ENCODE measurements around the gene C2orf80. TPM values are rescaled to one million over a fixed set of nuclear protein-coding genes. Genes with fewer than 3 reads are reported as not detected.

C2orf80 gene
- total RNA-seq, 2 experiments from 2014 or later: not detected

DNA sequence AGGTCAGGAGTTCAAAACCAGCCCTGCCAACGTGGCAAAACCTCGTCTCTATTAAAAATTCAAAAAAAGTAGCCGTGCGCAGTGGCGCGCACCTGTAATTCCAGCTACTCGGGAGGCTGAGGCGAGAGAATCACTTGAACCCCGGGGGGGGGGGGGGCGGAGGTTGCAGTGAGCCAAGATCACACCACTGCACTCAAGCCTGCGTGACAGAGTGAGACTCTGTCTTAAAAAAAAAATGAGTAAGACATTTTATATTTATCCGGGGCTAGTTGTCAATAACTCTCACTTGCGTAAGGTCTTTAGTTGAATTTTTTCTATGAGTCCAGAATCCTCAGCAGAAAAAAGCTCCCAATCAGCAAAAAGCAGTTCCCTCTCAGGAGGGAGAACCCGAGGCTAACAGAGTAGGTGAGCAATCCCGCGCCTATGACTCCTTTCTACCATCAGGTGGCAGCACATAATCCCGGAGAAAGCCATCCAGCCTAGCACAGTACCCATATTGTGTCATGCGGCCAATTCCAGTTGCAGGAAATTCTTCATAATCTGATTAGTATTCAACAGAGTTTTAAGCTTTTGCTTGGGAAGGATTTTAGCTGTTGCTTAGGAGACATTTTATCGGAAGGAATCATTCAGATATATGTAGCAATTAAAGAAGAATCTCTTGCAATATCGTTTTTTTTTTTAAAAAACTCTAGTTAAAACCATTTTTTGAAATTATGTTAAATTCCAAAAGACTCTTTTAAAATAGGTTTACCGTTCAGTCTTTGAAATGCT, 14.6 kb downstream of the C2orf80 start:
- CTCF ChIA-PET: interaction anchor here (0.6 to 2.6 kb wide), 28 partner anchors 10 to 1617 kb away, joined by 3 to 21 read pairs (median 3); partner anchors contain the start of genes C2orf80 and IDH1
- H3K4me1 Mint-ChIP-seq: peaks cover 4% of the 10 kb centered on the region
- POLR2A ChIA-PET: no interaction called here
- intact Hi-C loops (cut with DNase I, micrococcal nuclease): loop anchor here (1.0 to 5.0 kb wide), 4 partner anchors 79 to 1032 kb away; partner anchors contain the start of gene IDH1 (in 1 of the 2)
- no peaks in the 10 kb centered on the region for H3K36me3 Mint-ChIP-seq (ENCODE audit: low read depth)
- no peak overlapping the region for H3K27ac Mint-ChIP-seq
- H3K4me3 Mint-ChIP-seq: no peak overlapping the region
- ATAC-seq: peak; percentile 99
- H3K9me3 Mint-ChIP-seq (ENCODE audit: low read depth): no peaks in the 10 kb centered on the region
- H3K27me3 Mint-ChIP-seq: no peaks in the 10 kb centered on the region
- DNase-seq: peak; percentile 76

- H3K36me3 Mint-ChIP-seq (ENCODE audit: low read depth): no peaks in the 10 kb centered on the region
- POLR2A ChIA-PET: no interaction called here
- CTCF ChIA-PET: interaction anchor here (2.0 kb wide), 1 partner anchor 127 kb away, joined by 8 read pairs; no protein-coding TSS in a partner anchor
- no peak for DNase-seq
- no peak overlapping the region for H3K4me3 Mint-ChIP-seq
- H3K27ac Mint-ChIP-seq: no peak overlapping the region
- intact Hi-C loops (cut with DNase I, micrococcal nuclease): loop anchor here in 1 of 2 experiments (2.0 kb wide), 1 partner anchor 81 kb away; the partner anchor contains the start of gene IDH1
- H3K9me3 Mint-ChIP-seq (ENCODE audit: low read depth): no peaks in the 10 kb centered on the region
- H3K4me1 Mint-ChIP-seq: peaks cover 4% of the 10 kb centered on the region
- ATAC-seq: no peak
- no peaks in the 10 kb centered on the region for H3K27me3 Mint-ChIP-seq
These were observed 15.7 kb downstream of the C2orf80 start for GRCh38 chr2:208174144-208174543.

DNA sequence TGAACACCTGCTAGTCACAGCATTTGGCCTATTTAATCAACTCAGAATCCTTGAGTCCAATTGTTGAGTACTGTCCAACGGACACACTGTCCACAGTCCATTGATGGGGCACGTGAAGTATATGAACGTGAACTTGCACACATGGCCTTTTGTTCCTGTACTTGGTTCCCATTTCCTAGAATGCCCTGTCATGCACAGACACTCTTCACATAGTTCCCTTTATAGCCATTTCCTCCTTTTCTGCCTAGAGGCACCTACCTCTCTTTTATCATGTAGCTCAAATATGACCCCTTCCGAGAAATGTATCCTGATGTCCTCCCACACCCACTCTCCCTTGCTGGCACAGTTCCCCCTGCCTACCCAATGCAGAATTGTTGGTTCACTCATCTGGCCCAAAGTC, 17.7 kb downstream of the C2orf80 start:
- ChIA-PET CTCF (interaction anchor here (0.6 to 1.2 kb wide), 3 partner anchors 14 to 109 kb away, joined by 3 to 4 read pairs (median 4); no protein-coding TSS in a partner anchor), POLR2A (no interaction called here)
- no peak for DNase-seq
- H3K4me3 Mint-ChIP-seq: no peak overlapping the region
- no peaks in the 10 kb centered on the region for H3K27me3 Mint-ChIP-seq
- H3K36me3 Mint-ChIP-seq (ENCODE audit: low read depth): no peaks in the 10 kb centered on the region
- H3K9me3 Mint-ChIP-seq (ENCODE audit: low read depth): no peaks in the 10 kb centered on the region
- no peak overlapping the region for H3K27ac Mint-ChIP-seq
- intact Hi-C loops (cut with DNase I, micrococcal nuclease): no loop called here
- peaks cover 4% of the 10 kb centered on the region for H3K4me1 Mint-ChIP-seq
- no peak for ATAC-seq

- Mint-ChIP-seq H3K4me3 (no peak overlapping the region), H3K27ac (no peak overlapping the region), H3K27me3 (no peaks in the 10 kb centered on the region), H3K9me3 (ENCODE audit: low read depth) (no peaks in the 10 kb centered on the region), H3K4me1 (no peaks in the 10 kb centered on the region), H3K36me3 (ENCODE audit: low read depth) (no peaks in the 10 kb centered on the region)
- ChIA-PET CTCF (interaction anchor here (1.0 to 1.8 kb wide), 2 partner anchors 10 to 25 kb away, joined by 3 to 8 read pairs; no protein-coding TSS in a partner anchor), POLR2A (no interaction called here)
- ATAC-seq (no peak), DNase-seq (no peak)
- intact Hi-C loops (cut with DNase I, micrococcal nuclease): no loop called here
These were observed 24.7 kb downstream of the C2orf80 start for GRCh38 chr2:208164951-208165755.

DNA sequence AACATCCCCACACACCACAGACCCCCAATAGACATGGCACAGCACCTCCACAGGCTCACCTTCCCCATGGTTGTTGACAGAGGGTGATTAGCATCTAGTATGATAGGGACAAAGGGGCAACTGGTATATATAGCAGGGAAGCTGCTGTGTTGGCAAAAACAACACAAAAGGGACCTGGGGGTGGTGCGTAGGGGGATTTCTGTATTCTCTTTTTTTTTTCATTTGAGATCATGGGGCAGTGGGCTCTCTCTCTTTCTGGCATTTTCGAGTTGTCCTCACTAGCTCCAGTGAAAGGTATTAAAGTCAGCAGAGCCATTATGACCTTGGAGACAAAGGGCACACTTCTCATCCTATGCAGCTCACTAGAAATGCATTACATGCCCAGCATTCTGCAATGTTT, 26.3 kb downstream of the C2orf80 start, which contains the start of gene CRYGA:
TSS of gene CRYGA (minus strand) at position 101 of the 400 bp plus-strand sequence. CDS start at position 68, 33 bp downstream.
- Mint-ChIP-seq H3K27me3 (no peaks in the 10 kb centered on the region), H3K4me1 (no peaks in the 10 kb centered on the region)

GRCh38 chr2:208156439-208156838, 33.4 kb downstream of the C2orf80 start:
- Mint-ChIP-seq H3K36me3 (ENCODE audit: low read depth) (no peaks in the 10 kb centered on the region), H3K27ac (no peak overlapping the region), H3K27me3 (no peaks in the 10 kb centered on the region), H3K4me3 (no peak overlapping the region), H3K4me1 (no peaks in the 10 kb centered on the region), H3K9me3 (ENCODE audit: low read depth) (peaks cover 2% of the 10 kb centered on the region)
- intact Hi-C loops (cut with DNase I, micrococcal nuclease): no loop called here
- CTCF ChIA-PET: no interaction called here
- POLR2A ChIA-PET: interaction anchor here (0.7 kb wide), 1 partner anchor 126 kb away, joined by 3 read pairs; no protein-coding TSS in a partner anchor
- no peak for DNase-seq
- no peak for ATAC-seq

More for the DNA sequence above, 26.3 kb downstream of the C2orf80 start, which contains the start of gene CRYGA:
- Mint-ChIP-seq H3K27ac (no peak within 1 kb of the TSS), H3K4me3 (no peak within 1 kb of the TSS), H3K36me3 (ENCODE audit: low read depth) (no peaks in the 10 kb centered on the region), H3K9me3 (ENCODE audit: low read depth) (no peaks in the 10 kb centered on the region)
- no peak for DNase-seq
- ChIA-PET POLR2A (no interaction called here), CTCF (interaction anchor here (0.6 kb wide), 1 partner anchor 20 kb away, joined by 3 read pairs; no protein-coding TSS in a partner anchor)
- intact Hi-C loops (cut with DNase I, micrococcal nuclease): no loop called here
- no peak for ATAC-seq

- no peak for ATAC-seq
- no peaks in the 10 kb centered on the region for H3K36me3 Mint-ChIP-seq (ENCODE audit: low read depth)
- H3K4me3 Mint-ChIP-seq: no peak overlapping the region
- no peak for DNase-seq
- no peaks in the 10 kb centered on the region for H3K27me3 Mint-ChIP-seq
- no peak overlapping the region for H3K27ac Mint-ChIP-seq
- ChIA-PET POLR2A (no interaction called here), CTCF (interaction anchor here (1.3 to 1.5 kb wide), 2 partner anchors 11 to 22 kb away, joined by 3 read pairs; no protein-coding TSS in a partner anchor)
- intact Hi-C loops (cut with DNase I, micrococcal nuclease): no loop called here
- H3K4me1 Mint-ChIP-seq: no peaks in the 10 kb centered on the region
- peaks cover 2% of the 10 kb centered on the region for H3K9me3 Mint-ChIP-seq (ENCODE audit: low read depth)
These were observed 36.7 kb downstream of the C2orf80 start for GRCh38 chr2:208153156-208153555.

DNA sequence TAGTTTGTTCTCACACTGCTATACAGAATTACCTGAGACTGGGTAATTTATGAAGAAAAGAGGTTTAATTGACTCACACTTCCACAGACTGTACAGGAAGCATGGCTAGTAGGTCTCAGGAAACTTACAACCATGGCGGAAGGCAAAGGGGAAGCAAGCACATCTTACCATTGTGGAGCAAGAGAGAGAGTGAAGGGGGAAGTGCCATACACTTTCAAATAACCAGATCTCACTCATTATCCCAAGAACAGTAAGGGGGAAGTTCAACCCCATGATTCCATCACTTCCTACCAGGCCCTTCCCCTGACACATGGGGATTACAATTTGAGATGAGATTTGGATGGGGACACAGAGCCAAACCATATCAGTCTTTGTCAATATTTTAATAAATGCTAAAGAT, 38.9 kb downstream of the C2orf80 start:
- Mint-ChIP-seq H3K9me3 (ENCODE audit: low read depth) (peaks cover 2% of the 10 kb centered on the region), H3K4me3 (no peak overlapping the region), H3K27me3 (no peaks in the 10 kb centered on the region), H3K36me3 (ENCODE audit: low read depth) (no peaks in the 10 kb centered on the region), H3K27ac (no peak overlapping the region), H3K4me1 (no peaks in the 10 kb centered on the region)
- DNase-seq: no peak
- ATAC-seq: no peak
- intact Hi-C loops (cut with DNase I, micrococcal nuclease): no loop called here
- ChIA-PET CTCF (no interaction called here), POLR2A (no interaction called here)

DNA sequence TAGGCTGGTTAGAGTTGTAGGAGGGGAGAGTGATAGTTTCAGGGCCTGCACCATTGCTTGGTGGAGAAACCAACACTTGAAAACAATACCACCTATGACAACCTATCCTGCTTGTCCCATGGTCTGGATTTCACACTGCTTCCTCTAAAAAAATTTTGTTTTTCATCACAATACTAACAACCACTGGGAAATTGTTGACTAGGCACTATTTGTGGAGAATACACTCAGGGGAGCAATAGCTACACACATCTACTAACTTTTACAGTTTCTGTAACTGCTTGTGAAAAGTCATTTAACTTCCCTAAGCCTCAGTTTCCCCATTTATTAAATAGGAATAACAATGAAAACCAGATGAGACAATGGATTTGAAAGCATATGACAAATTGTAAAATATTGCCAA, 39.7 kb downstream of the C2orf80 start:
- no peaks in the 10 kb centered on the region for H3K27me3 Mint-ChIP-seq
- ATAC-seq (no peak), DNase-seq (no peak)
- POLR2A ChIA-PET: no interaction called here
- CTCF ChIA-PET: interaction anchor here (0.7 kb wide), 1 partner anchor 19 kb away, joined by 3 read pairs; no protein-coding TSS in a partner anchor
- H3K27ac Mint-ChIP-seq: no peak overlapping the region
- no peaks in the 10 kb centered on the region for H3K4me1 Mint-ChIP-seq
- no peaks in the 10 kb centered on the region for H3K36me3 Mint-ChIP-seq (ENCODE audit: low read depth)
- H3K9me3 Mint-ChIP-seq (ENCODE audit: low read depth): peaks cover 2% of the 10 kb centered on the region
- intact Hi-C loops (cut with DNase I, micrococcal nuclease): no loop called here
- H3K4me3 Mint-ChIP-seq: no peak overlapping the region

GRCh38 chr2:208148803-208149202, 41.0 kb downstream of the C2orf80 start:
- intact Hi-C loops (cut with DNase I, micrococcal nuclease): no loop called here
- no peaks in the 10 kb centered on the region for H3K36me3 Mint-ChIP-seq (ENCODE audit: low read depth)
- ChIA-PET CTCF (interaction anchor here (0.6 kb wide), 1 partner anchor 148 kb away, joined by 3 read pairs; no protein-coding TSS in a partner anchor), POLR2A (no interaction called here)
- H3K4me1 Mint-ChIP-seq: no peaks in the 10 kb centered on the region
- no peak for ATAC-seq
- H3K27me3 Mint-ChIP-seq: no peaks in the 10 kb centered on the region
- H3K9me3 Mint-ChIP-seq (ENCODE audit: low read depth): peaks cover 2% of the 10 kb centered on the region
- no peak overlapping the region for H3K4me3 Mint-ChIP-seq
- no peak overlapping the region for H3K27ac Mint-ChIP-seq
- DNase-seq: no peak

DNA sequence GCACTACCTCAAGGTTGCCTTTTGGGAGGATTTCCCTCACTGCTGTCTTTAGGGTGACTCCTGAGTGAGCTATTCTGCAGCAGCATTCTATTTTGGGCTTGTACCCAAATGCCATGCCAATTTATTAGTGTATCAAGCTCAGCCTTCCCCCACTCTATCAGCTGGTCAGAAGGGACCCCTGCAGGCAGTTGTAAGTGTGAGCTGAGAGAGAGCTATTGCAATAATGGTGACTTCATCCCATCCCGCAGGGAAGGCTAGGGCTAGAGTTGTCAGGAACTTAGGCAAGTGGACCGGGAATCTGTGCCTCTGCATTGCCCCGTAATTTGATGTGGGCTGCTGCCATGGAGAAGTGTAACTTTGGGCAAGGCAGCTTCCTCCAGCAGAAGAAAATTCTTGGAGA, 42.1 kb downstream of the C2orf80 start:
- Mint-ChIP-seq H3K9me3 (ENCODE audit: low read depth) (peaks cover 2% of the 10 kb centered on the region), H3K4me1 (no peaks in the 10 kb centered on the region), H3K4me3 (no peak overlapping the region), H3K27ac (no peak overlapping the region), H3K27me3 (no peaks in the 10 kb centered on the region), H3K36me3 (ENCODE audit: low read depth) (no peaks in the 10 kb centered on the region)
- intact Hi-C loops (cut with DNase I, micrococcal nuclease): no loop called here
- POLR2A ChIA-PET: no interaction called here
- ATAC-seq (no peak), DNase-seq (no peak)
- CTCF ChIA-PET: no interaction called here
